HepG2 (cell line): ENCODE data around the gene SLAMF9. TPM values are rescaled to one million over a fixed set of nuclear protein-coding genes. Genes with fewer than 3 reads are reported as not detected.

Experiments used
- ATAC-seq: fragments of 200-7000 bp; cut with Tn5 transposase; 3 replicates; pipeline ENCODE4 v1.9.1; 2020; ENCODE audit warnings: mild to moderate bottlenecking, moderate library complexity
- BruUV-seq: library from RNA; stranded (reverse); fragments of 400-500 nt; replicated peaks from 2 replicates; lab custom pipeline; 2021; lab: Mats Ljungman, UMichigan
- CTCF ChIA-PET: fragments of 300-600 bp; formaldehyde crosslinking; extraction: SDS; loops from one replicate; lab custom pipeline; 2021; ENCODE audit warnings: low total read pairs, inconsistent platforms, low intra/inter-chr PET ratio; lab: Yijun Ruan, JAX
- POLR2A ChIA-PET: fragments of 350-600 bp; sonication (Branson Sonifier 250); formaldehyde crosslinking; loops from one replicate; lab custom pipeline; 2020; ENCODE audit warnings: antibody characterized with exemption, inconsistent platforms; lab: Yijun Ruan, JAX
- DNase-seq: peaks from one replicate; pipeline ENCODE4 v3.0.0-alpha.2; 2015; ENCODE audit warnings: low spot score
- FAIRE-seq: peaks from 3 replicates; lab custom pipeline; 2011; peaks lifted over from hg19 to GRCh38; lab: Jason Lieb, UNC
- H2AFZ ChIP-seq: one replicate; pipeline ENCODE4 v1.6.1; 2011; ENCODE audit warnings: low read length, inconsistent platforms
- H3K27ac ChIP-seq: fragments of 300-600 bp; 3 replicates; pipeline ENCODE4 v1.8.0; 2011; ENCODE audit warnings: mixed run types, mild to moderate bottlenecking, mixed read lengths, low read length, inconsistent platforms; ENCODE audit not compliant: insufficient read depth; ENCODE audit errors: extremely low read length
- H3K27me3 ChIP-seq, 2 experiments: fragments of 200-600 bp in 1 of 2; 2 replicates in 1 of 2; 3 replicates in 1 of 2; pipeline versions ENCODE4 v1.6.0 to v1.8.0; 2011; ENCODE audit warnings: low read length in 2 of 2, mild to moderate bottlenecking in 2 of 2, moderate library complexity in 2 of 2, inconsistent platforms in 1 of 2; ENCODE audit not compliant: insufficient read depth in 2 of 2, control insufficient read depth in 1 of 2
- H3K36me3 ChIP-seq, 2 experiments: fragments of 200-600 bp in 1 of 2; replicated peaks in 1 of 2; 2 replicates in 1 of 2; 3 replicates in 1 of 2; pipeline versions ENCODE4 v1.5.1 to v1.8.0; 2011; ENCODE audit warnings: low read length in 2 of 2, inconsistent platforms in 1 of 2; ENCODE audit not compliant: insufficient read depth in 2 of 2, control insufficient read depth in 1 of 2
- H3K4me1 ChIP-seq: 2 replicates; pipeline ENCODE4 v1.5.1; 2012; ENCODE audit warnings: low read length, inconsistent platforms; ENCODE audit not compliant: insufficient read depth
- H3K4me2 ChIP-seq: 2 replicates; pipeline ENCODE4 v1.6.0; 2011; ENCODE audit warnings: low read depth, low read length, inconsistent platforms
- H3K4me3 ChIP-seq, 3 experiments: fragments of 200-600 bp in 1 of 3; sonication (generic), shearing (Covaris generic) in 1 of 3; replicated peaks in 1 of 3; 2 replicates each; pipeline ENCODE4 v1.5.1; 2011 to 2016; ENCODE audit warnings: low read length in 3 of 3, inconsistent platforms in 2 of 3, low read depth in 2 of 3, mild to moderate bottlenecking in 2 of 3, control low read depth in 1 of 3, mixed read lengths in 1 of 3; ENCODE audit not compliant: insufficient read depth in 1 of 3
- H3K79me2 ChIP-seq: one replicate; pipeline ENCODE4 v1.6.1; 2011; ENCODE audit warnings: low read length, inconsistent platforms; ENCODE audit not compliant: insufficient read depth
- H3K9ac ChIP-seq: 2 replicates; pipeline ENCODE4 v1.6.0; 2011; ENCODE audit warnings: mild to moderate bottlenecking, low read depth, low read length, inconsistent platforms; ENCODE audit not compliant: insufficient read depth
- H3K9me3 ChIP-seq: 2 replicates; pipeline ENCODE4 v1.5.1; 2012; ENCODE audit warnings: mild to moderate bottlenecking, low read length
- H4K20me1 ChIP-seq: 2 replicates; pipeline ENCODE4 v1.6.0; 2011; ENCODE audit warnings: inconsistent platforms, mild to moderate bottlenecking, low read length, moderate library complexity; ENCODE audit not compliant: insufficient read depth
- ADNP ChIP-seq: sonication (generic); formaldehyde crosslinking; IDR thresholded peaks from 2 replicates; pipeline ENCODE4 v1.4.0; 2020; ENCODE audit warnings: missing genetic modification reagents
- AHR ChIP-seq: IDR thresholded peaks from 2 replicates; pipeline ENCODE4 v1.6.1; 2018; ENCODE audit warnings: missing genetic modification reagents, missing compliant biosample characterization
- CHCHD3 ChIP-seq: sonication (generic); formaldehyde crosslinking; IDR thresholded peaks from 2 replicates; pipeline ENCODE4 v1.8.0; 2022; ENCODE audit warnings: mild to moderate bottlenecking, missing genetic modification reagents, moderate library complexity
- GLI4 ChIP-seq: sonication (generic); formaldehyde crosslinking; IDR thresholded peaks from 2 replicates; pipeline ENCODE4 v1.5.1; 2020; ENCODE audit warnings: missing genetic modification reagents, mild to moderate bottlenecking, moderate library complexity, borderline replicate concordance
- MED13 ChIP-seq: sonication (generic); formaldehyde crosslinking; IDR thresholded peaks from 2 replicates; pipeline ENCODE4 v1.5.0; 2020; ENCODE audit warnings: missing genetic modification reagents
- NAIF1 ChIP-seq: sonication (generic); formaldehyde crosslinking; IDR thresholded peaks from 2 replicates; pipeline ENCODE4 v1.5.0; 2020; ENCODE audit warnings: mild to moderate bottlenecking, missing genetic modification reagents, borderline replicate concordance
- RCOR2 ChIP-seq: IDR thresholded peaks from 2 replicates; pipeline ENCODE4 v1.6.1; 2016; ENCODE audit warnings: missing biosample characterization, missing genetic modification reagents
- SRSF9 ChIP-seq: fragments of 200-400 bp; formaldehyde crosslinking; IDR thresholded peaks from 2 replicates; pipeline ENCODE4 v1.6.1; 2018; ENCODE audit warnings: borderline replicate concordance, mild to moderate bottlenecking, low read depth, low read length; ENCODE audit not compliant: insufficient read depth, poor library complexity, severe bottlenecking
- ZBTB8A ChIP-seq: sonication (generic); formaldehyde crosslinking; IDR thresholded peaks from 2 replicates; pipeline ENCODE4 v1.4.0; 2020; ENCODE audit warnings: mild to moderate bottlenecking, low read depth, missing genetic modification reagents, borderline replicate concordance
- ZNF44 ChIP-seq: sonication (generic); formaldehyde crosslinking; IDR thresholded peaks from 2 replicates; pipeline ENCODE4 v1.5.1; 2020; ENCODE audit warnings: mild to moderate bottlenecking, missing genetic modification reagents
- ZNF841 ChIP-seq: sonication (generic); formaldehyde crosslinking; IDR thresholded peaks from 2 replicates; pipeline ENCODE4 v1.8.1; 2023; ENCODE audit warnings: missing genetic modification reagents, borderline replicate concordance
- WGBS: methylation state at CpG from one replicate; pipeline ENCODE4 v1.1.6; 2017; ENCODE audit warnings: low lambda C conversion rate; 5-methylcytosine and 5-hydroxymethylcytosine counted together
- in situ Hi-C: cut with HindIII; loops from 2 replicates; pipeline ENCODE4 v1.10.0; 2017; ENCODE audit warnings: low pct_unique_long_range_greater_than_20kb; ENCODE audit not compliant: extremely low pct_ligation_motif_present
- intact Hi-C: fragments of 100-400 bp; cut with micrococcal nuclease; formaldehyde crosslinking; loops from one replicate; pipeline ENCODE4 v1.10.0; 2022; ENCODE audit not compliant: unreplicated experiment
- polyA plus RNA-seq, 8 experiments: library from polyadenylated mRNA; depleted of rRNA in 3 of 8; stranded (reverse) in 7 of 8; unstranded in 1 of 8; fragments of >200 nt; fragmentation: Illumina TruSeq in 4 of 8; extraction: Trizol in 4 of 8; gene quantifications; 2 replicates each; pipeline versions ENCODE4 v1.2.1 to v1.2.3, GENCODE V29; 2011 to 2016; ENCODE audit warnings: low read depth in 4 of 8, missing spikeins in 1 of 8, mixed read lengths in 1 of 8; ENCODE audit not compliant: insufficient read depth in 1 of 8
- total RNA-seq, 5 experiments: library from RNA; depleted of rRNA; stranded (reverse); fragments of >200 nt; fragmentation: Illumina TruSeq; extraction: Trizol; gene quantifications; 2 replicates each; pipeline ENCODE4 v1.2.3, GENCODE V29; 2016; ENCODE audit warnings: low read depth in 1 of 5
- TF ChIP-seq, protein P1 (sequence below), 2 experiments: IDR thresholded peaks; 2 replicates each; pipeline ENCODE4 v1.6.1; 2011 to 2012; ENCODE audit warnings: low read length in 2 of 2, borderline replicate concordance in 1 of 2, low read depth in 1 of 2, mild to moderate bottlenecking in 1 of 2, moderate library complexity in 1 of 2
- TF ChIP-seq, protein P2 (sequence below): sonication (generic); formaldehyde crosslinking; IDR thresholded peaks from 2 replicates; pipeline ENCODE4 v1.4.0; 2020; ENCODE audit warnings: missing genetic modification reagents
- TF ChIP-seq, protein P3 (sequence below): sonication (generic); formaldehyde crosslinking; IDR thresholded peaks from 2 replicates; pipeline ENCODE4 v1.5.0; 2020; ENCODE audit warnings: mild to moderate bottlenecking, missing genetic modification reagents

SLAMF9 gene
- total and polyA plus RNA-seq, 2 of the 13 experiments (the other 11 are each of a cell fraction or from before 2014, with no cell fraction given), result 0.82 TPM; not detected in 1

DNA sequence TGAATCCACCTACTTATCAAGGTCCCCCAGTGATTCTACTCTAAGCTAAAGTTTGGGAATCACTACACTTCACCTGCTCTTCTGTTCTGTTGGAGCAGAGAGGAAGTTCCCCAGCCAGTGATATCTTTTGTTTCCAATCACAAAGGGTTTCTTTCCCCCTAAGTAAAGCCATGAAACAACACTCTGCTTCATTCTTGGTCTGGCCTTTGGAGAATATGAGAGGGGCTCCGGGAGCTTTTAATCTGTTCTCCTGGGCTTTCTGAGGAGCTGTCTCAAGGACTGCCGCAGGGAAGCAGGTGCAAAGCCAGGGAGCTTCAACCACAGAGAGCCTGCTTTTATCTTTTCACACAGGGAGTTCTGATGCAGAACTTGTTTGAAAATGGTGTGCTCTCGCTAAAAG is 10.1 kb upstream of the SLAMF9 start (continued):
- TF ChIP-seq ZNF44 (CRISPR knock-in tag), result no peak

DNA sequence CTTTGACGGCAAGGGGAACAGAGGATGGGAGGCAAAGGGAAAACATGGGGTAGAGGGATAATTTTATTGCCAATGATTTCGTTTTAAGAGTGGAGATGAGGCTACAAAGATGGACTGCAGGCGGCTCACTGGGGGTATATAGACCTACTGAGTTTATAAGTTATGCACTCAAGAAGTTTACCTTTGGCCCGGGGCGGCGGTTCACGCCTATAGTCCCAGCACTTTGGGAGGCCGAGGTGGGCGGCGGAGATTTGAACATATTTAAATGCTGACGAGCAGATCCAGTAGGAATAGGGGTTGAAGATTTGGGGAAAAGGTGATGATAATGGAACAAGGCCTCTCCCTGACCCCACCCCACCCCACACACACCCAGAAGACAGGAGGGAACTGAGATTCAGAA is 8.1 kb upstream of the SLAMF9 start:
- no peaks in the 10 kb centered on the region for H3K79me2 ChIP-seq
- peaks cover 0 to 25% of the 10 kb centered on the region in 2 experiments; a peak in 3 of 5 replicates for H3K27me3 ChIP-seq
- H4K20me1 ChIP-seq, result no peaks in the 10 kb centered on the region
- 68% methylated on average over 11 of the region's 11 CpGs for WGBS
- no peak overlapping the region for H3K27ac ChIP-seq
- H3K36me3 ChIP-seq, result no peaks in the 10 kb centered on the region
- in situ Hi-C loops (no loop called here), intact Hi-C loops (no loop called here)
- no peak for DNase-seq
- no peak overlapping the region for H3K9ac ChIP-seq
- no peak for FAIRE-seq
- no TSS peak for BruUV-seq
- ChIA-PET CTCF (no interaction called here), POLR2A (no interaction called here)
- no peak overlapping the region for H3K4me2 ChIP-seq
- no peak overlapping the region for H2AFZ ChIP-seq
- no peaks in the 10 kb centered on the region for H3K9me3 ChIP-seq
- no peak overlapping the region for H3K4me3 ChIP-seq
- ATAC-seq, result no peak
- H3K4me1 ChIP-seq, result no peaks in the 10 kb centered on the region
- TF ChIP-seq, protein P1, sequence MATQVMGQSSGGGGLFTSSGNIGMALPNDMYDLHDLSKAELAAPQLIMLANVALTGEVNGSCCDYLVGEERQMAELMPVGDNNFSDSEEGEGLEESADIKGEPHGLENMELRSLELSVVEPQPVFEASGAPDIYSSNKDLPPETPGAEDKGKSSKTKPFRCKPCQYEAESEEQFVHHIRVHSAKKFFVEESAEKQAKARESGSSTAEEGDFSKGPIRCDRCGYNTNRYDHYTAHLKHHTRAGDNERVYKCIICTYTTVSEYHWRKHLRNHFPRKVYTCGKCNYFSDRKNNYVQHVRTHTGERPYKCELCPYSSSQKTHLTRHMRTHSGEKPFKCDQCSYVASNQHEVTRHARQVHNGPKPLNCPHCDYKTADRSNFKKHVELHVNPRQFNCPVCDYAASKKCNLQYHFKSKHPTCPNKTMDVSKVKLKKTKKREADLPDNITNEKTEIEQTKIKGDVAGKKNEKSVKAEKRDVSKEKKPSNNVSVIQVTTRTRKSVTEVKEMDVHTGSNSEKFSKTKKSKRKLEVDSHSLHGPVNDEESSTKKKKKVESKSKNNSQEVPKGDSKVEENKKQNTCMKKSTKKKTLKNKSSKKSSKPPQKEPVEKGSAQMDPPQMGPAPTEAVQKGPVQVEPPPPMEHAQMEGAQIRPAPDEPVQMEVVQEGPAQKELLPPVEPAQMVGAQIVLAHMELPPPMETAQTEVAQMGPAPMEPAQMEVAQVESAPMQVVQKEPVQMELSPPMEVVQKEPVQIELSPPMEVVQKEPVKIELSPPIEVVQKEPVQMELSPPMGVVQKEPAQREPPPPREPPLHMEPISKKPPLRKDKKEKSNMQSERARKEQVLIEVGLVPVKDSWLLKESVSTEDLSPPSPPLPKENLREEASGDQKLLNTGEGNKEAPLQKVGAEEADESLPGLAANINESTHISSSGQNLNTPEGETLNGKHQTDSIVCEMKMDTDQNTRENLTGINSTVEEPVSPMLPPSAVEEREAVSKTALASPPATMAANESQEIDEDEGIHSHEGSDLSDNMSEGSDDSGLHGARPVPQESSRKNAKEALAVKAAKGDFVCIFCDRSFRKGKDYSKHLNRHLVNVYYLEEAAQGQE (IDR thresholded peaks at IDR 0.05; ENCODE audit: borderline replicate concordance in 1 of 2, low read depth in 1 of 2, low read length in 2 of 2), result no peak
- TF ChIP-seq ZBTB8A (CRISPR knock-in tag) (no peak), GLI4 (CRISPR knock-in tag) (no peak), CHCHD3 (no peak), RCOR2 (CRISPR knock-in tag) (no peak), SRSF9 (no peak), ADNP (no peak), MED13 (no peak), AHR (no peak), NAIF1 (CRISPR knock-in tag) (no peak), ZNF841 (no peak)
- TF ChIP-seq, protein P2, sequence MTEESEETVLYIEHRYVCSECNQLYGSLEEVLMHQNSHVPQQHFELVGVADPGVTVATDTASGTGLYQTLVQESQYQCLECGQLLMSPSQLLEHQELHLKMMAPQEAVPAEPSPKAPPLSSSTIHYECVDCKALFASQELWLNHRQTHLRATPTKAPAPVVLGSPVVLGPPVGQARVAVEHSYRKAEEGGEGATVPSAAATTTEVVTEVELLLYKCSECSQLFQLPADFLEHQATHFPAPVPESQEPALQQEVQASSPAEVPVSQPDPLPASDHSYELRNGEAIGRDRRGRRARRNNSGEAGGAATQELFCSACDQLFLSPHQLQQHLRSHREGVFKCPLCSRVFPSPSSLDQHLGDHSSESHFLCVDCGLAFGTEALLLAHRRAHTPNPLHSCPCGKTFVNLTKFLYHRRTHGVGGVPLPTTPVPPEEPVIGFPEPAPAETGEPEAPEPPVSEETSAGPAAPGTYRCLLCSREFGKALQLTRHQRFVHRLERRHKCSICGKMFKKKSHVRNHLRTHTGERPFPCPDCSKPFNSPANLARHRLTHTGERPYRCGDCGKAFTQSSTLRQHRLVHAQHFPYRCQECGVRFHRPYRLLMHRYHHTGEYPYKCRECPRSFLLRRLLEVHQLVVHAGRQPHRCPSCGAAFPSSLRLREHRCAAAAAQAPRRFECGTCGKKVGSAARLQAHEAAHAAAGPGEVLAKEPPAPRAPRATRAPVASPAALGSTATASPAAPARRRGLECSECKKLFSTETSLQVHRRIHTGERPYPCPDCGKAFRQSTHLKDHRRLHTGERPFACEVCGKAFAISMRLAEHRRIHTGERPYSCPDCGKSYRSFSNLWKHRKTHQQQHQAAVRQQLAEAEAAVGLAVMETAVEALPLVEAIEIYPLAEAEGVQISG (CRISPR knock-in tag), result no peak
- TF ChIP-seq, protein P3, sequence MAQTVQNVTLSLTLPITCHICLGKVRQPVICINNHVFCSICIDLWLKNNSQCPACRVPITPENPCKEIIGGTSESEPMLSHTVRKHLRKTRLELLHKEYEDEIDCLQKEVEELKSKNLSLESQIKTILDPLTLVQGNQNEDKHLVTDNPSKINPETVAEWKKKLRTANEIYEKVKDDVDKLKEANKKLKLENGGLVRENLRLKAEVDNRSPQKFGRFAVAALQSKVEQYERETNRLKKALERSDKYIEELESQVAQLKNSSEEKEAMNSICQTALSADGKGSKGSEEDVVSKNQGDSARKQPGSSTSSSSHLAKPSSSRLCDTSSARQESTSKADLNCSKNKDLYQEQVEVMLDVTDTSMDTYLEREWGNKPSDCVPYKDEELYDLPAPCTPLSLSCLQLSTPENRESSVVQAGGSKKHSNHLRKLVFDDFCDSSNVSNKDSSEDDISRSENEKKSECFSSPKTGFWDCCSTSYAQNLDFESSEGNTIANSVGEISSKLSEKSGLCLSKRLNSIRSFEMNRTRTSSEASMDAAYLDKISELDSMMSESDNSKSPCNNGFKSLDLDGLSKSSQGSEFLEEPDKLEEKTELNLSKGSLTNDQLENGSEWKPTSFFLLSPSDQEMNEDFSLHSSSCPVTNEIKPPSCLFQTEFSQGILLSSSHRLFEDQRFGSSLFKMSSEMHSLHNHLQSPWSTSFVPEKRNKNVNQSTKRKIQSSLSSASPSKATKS (CRISPR knock-in tag), result no peak
